ENCODE measurements around the gene CD300C. TPM values are rescaled to one million over a fixed set of nuclear protein-coding genes. Genes with fewer than 3 reads are reported as not detected.

The CD300C gene
- total and polyA plus RNA-seq, 2 donors from 2014 or later, result 0.34 to 4.2 TPM

GRCh38 chr17:74549343-74549742 lies 3.4 kb upstream of the CD300C start:
- H3K27ac ChIP-seq (ENCODE audit: low read depth in 2 of 2, low read length in 2 of 2), result no peak overlapping the region
- no peak overlapping the region for H3K4me3 ChIP-seq (ENCODE audit: low read length in 3 of 3)
- DNase-seq, result no peak
- H3K27me3 ChIP-seq (ENCODE audit: control insufficient read depth, insufficient read depth, low read length), result no peaks in the 10 kb centered on the region
- TF ChIP-seq CTCF (IDR thresholded peaks at IDR 0.05; ENCODE audit: borderline replicate concordance, extremely low read depth, insufficient read depth), result no peak
- intact Hi-C loops (cut with DNase I), result no loop called here
- H3K9ac ChIP-seq (ENCODE audit: low read length in 3 of 3), result no peak overlapping the region
- no peaks in the 10 kb centered on the region for H3K4me1 ChIP-seq (ENCODE audit: control insufficient read depth in 2 of 3, insufficient read depth in 2 of 3, low read depth in 1 of 3, low read length in 3 of 3)
- no peaks in the 10 kb centered on the region for H3K9me3 ChIP-seq (ENCODE audit: control insufficient read depth in 2 of 3, insufficient read depth in 1 of 3, low read length in 3 of 3)
- no peak for FAIRE-seq
- H3K36me3 ChIP-seq (ENCODE audit: control insufficient read depth in 2 of 3, insufficient read depth in 3 of 3, low read length in 3 of 3), result no peaks in the 10 kb centered on the region

- Histone ChIP-seq H3K9me3 (ENCODE audit: control insufficient read depth in 2 of 3, insufficient read depth in 1 of 3, low read length in 3 of 3) (no peaks in the 10 kb centered on the region), H3K4me1 (ENCODE audit: control insufficient read depth in 2 of 3, insufficient read depth in 2 of 3, low read depth in 1 of 3, low read length in 3 of 3) (no peaks in the 10 kb centered on the region), H3K27ac (ENCODE audit: low read depth in 2 of 2, low read length in 2 of 2) (no peak overlapping the region), H3K36me3 (ENCODE audit: control insufficient read depth in 2 of 3, insufficient read depth in 3 of 3, low read length in 3 of 3) (no peaks in the 10 kb centered on the region), H3K4me3 (ENCODE audit: low read length in 3 of 3) (no peak overlapping the region), H3K27me3 (ENCODE audit: control insufficient read depth, insufficient read depth, low read length) (no peaks in the 10 kb centered on the region), H3K9ac (ENCODE audit: low read length in 3 of 3) (no peak overlapping the region)
- intact Hi-C loops (cut with DNase I), result no loop called here
- DNase-seq, result peak in 1 of 5 donors; percentile 8
- TF ChIP-seq CTCF (IDR thresholded peaks at IDR 0.05; ENCODE audit: borderline replicate concordance, extremely low read depth, insufficient read depth), result no peak
- no peak for FAIRE-seq
Observed at GRCh38 chr17:74547736-74548135, 1.8 kb upstream of the CD300C start.

GRCh38 chr17:74547264-74547663 lies 1.3 kb upstream of the CD300C start:
- TF ChIP-seq CTCF (IDR thresholded peaks at IDR 0.05; ENCODE audit: borderline replicate concordance, extremely low read depth, insufficient read depth), result no peak
- no peak for FAIRE-seq
- intact Hi-C loops (cut with DNase I), result no loop called here

GRCh38 chr17:74546586-74546985 lies 671 bp upstream of the CD300C start:
- Histone ChIP-seq H3K9me3 (ENCODE audit: control insufficient read depth in 2 of 3, insufficient read depth in 1 of 3, low read length in 3 of 3) (no peaks in the 10 kb centered on the region), H3K27ac (ENCODE audit: low read depth in 2 of 2, low read length in 2 of 2) (no peak overlapping the region), H3K9ac (ENCODE audit: low read length in 3 of 3) (no peak overlapping the region), H3K36me3 (ENCODE audit: control insufficient read depth in 2 of 3, insufficient read depth in 3 of 3, low read length in 3 of 3) (no peaks in the 10 kb centered on the region), H3K27me3 (ENCODE audit: control insufficient read depth, insufficient read depth, low read length) (no peaks in the 10 kb centered on the region), H3K4me3 (ENCODE audit: low read length in 3 of 3) (no peak overlapping the region), H3K4me1 (ENCODE audit: control insufficient read depth in 2 of 3, insufficient read depth in 2 of 3, low read depth in 1 of 3, low read length in 3 of 3) (no peaks in the 10 kb centered on the region)
- no peak for TF ChIP-seq CTCF (IDR thresholded peaks at IDR 0.05; ENCODE audit: borderline replicate concordance, extremely low read depth, insufficient read depth)
- FAIRE-seq, result no peak
- peak in 1 of 5 donors; percentile 66 for DNase-seq
- intact Hi-C loops (cut with DNase I), result no loop called here

More at GRCh38 chr17:74547264-74547663, 1.3 kb upstream of the CD300C start:
- peak in 1 of 5 donors; percentile 51 for DNase-seq
- H3K4me1 ChIP-seq (ENCODE audit: control insufficient read depth in 2 of 3, insufficient read depth in 2 of 3, low read depth in 1 of 3, low read length in 3 of 3), result no peaks in the 10 kb centered on the region
- H3K4me3 ChIP-seq (ENCODE audit: low read length in 3 of 3), result no peak overlapping the region
- H3K27me3 ChIP-seq (ENCODE audit: control insufficient read depth, insufficient read depth, low read length), result no peaks in the 10 kb centered on the region
- H3K9ac ChIP-seq (ENCODE audit: low read length in 3 of 3), result no peak overlapping the region
- no peak overlapping the region for H3K27ac ChIP-seq (ENCODE audit: low read depth in 2 of 2, low read length in 2 of 2)
- H3K36me3 ChIP-seq (ENCODE audit: control insufficient read depth in 2 of 3, insufficient read depth in 3 of 3, low read length in 3 of 3), result no peaks in the 10 kb centered on the region
- H3K9me3 ChIP-seq (ENCODE audit: control insufficient read depth in 2 of 3, insufficient read depth in 1 of 3, low read length in 3 of 3), result no peaks in the 10 kb centered on the region
